ENCODE measurements around the gene DUSP22. TPM values are rescaled to one million over a fixed set of nuclear protein-coding genes. Genes with fewer than 3 reads are reported as not detected.
"Not testable (repeated sequence)": the region's sequence is repeated elsewhere in the genome, so short reads cannot be mapped to it uniquely, and the experiment has no call there.

DUSP22 gene
- total and polyA plus RNA-seq, 2 of the 8 experiments (the other 6 are each of a cell fraction or from before 2014, with no cell fraction given): 15.5 to 32.4 TPM

- H3K79me2 ChIP-seq (ENCODE audit: control insufficient read depth in 1 of 2, insufficient read depth in 2 of 2, low read length in 2 of 2); H3K79me1 ChIP-seq (ENCODE audit: low read depth, low read length); H4K5ac ChIP-seq (ENCODE audit: insufficient read length, low read depth, low read length); H3K4me1 ChIP-seq (replicated peaks in 1 of 4; ENCODE audit: control insufficient read depth in 3 of 4, insufficient read depth in 4 of 4, low read length in 3 of 4); H3K18ac ChIP-seq (ENCODE audit: extremely low read depth, low read length); H2BK15ac ChIP-seq (ENCODE audit: low read length); H3K27ac ChIP-seq (ENCODE audit: low read depth, low read length); H3K4me2 ChIP-seq (ENCODE audit: insufficient read depth in 1 of 2, low read depth in 2 of 2, low read length in 2 of 2); H3K4ac ChIP-seq (replicated peaks; ENCODE audit: insufficient read length, low read depth, low read length); H3K14ac ChIP-seq (ENCODE audit: insufficient read length); H4K8ac ChIP-seq (ENCODE audit: extremely low read depth, insufficient read depth, low read length); H3K4me3 ChIP-seq (ENCODE audit: extremely low read depth in 1 of 4, insufficient read depth in 2 of 4, low read depth in 3 of 4, low read length in 4 of 4); H2AK5ac ChIP-seq (ENCODE audit: low read depth, low read length); POLR2A ChIA-PET (ENCODE audit: partially characterized antibody); H3K36me3 ChIP-seq (ENCODE audit: control insufficient read depth in 2 of 4, insufficient read depth in 4 of 4, low read length in 3 of 4); H2BK5ac ChIP-seq (ENCODE audit: low read depth, low read length); H3K56ac ChIP-seq (replicated peaks; ENCODE audit: insufficient read length, low read depth, low read length); H3K9ac ChIP-seq (replicated peaks in 1 of 4; ENCODE audit: extremely low read depth in 1 of 4, low read depth in 3 of 4, low read length in 3 of 4); H2BK20ac ChIP-seq (ENCODE audit: low read length); H2AFZ ChIP-seq (ENCODE audit: low read length); H2BK12ac ChIP-seq (ENCODE audit: low read depth, low read length); H3K27me3 ChIP-seq (replicated peaks in 1 of 4; ENCODE audit: control insufficient read depth in 3 of 4, extremely low read depth in 1 of 4, insufficient read depth in 3 of 4, low read length in 3 of 4); H4K91ac ChIP-seq (replicated peaks; ENCODE audit: insufficient read length, low read length); FAIRE-seq; DNase-seq (ENCODE audit: low read depth in 1 of 2, low spot score in 2 of 2); H3K23ac ChIP-seq (ENCODE audit: insufficient read length); H4K20me1 ChIP-seq (replicated peaks in 1 of 2; ENCODE audit: control insufficient read depth in 1 of 2, insufficient read depth in 2 of 2, low read length in 2 of 2); H3K23me2 ChIP-seq (ENCODE audit: low read depth, low read length); H2BK120ac ChIP-seq (replicated peaks; ENCODE audit: low read depth, low read length): not testable (repeated sequence)
- H3K9me3 ChIP-seq (ENCODE audit: insufficient read depth in 2 of 2, low read depth in 1 of 2, low read length in 1 of 2): peaks cover 39 to 66% of the 10 kb centered on the region in 2 experiments
- CTCF ChIA-PET (ENCODE audit: partially characterized antibody): interaction anchor here (0.6 to 4.3 kb wide), 7 partner anchors 10 to 55 kb away, joined by 3 to 12 read pairs (median 4); no protein-coding TSS in a partner anchor
- WGBS, 2 experiments (ENCODE audit: extremely low coverage in 1 of 2, insufficient coverage in 1 of 2, insufficient read length in 1 of 2, insufficient replicate concordance in 2 of 2, low coverage in 1 of 2, low lambda C conversion rate in 2 of 2, missing lambda C conversion rate in 1 of 2): 81% methylated on average over 2 of the region's 2 CpGs; no CpG with 5 or more reads in 1 of the 2 experiments
These were observed 79.6 kb downstream of the DUSP22 start for GRCh38 chr6:371851-372250.
